SK-N-SH (cell line): ENCODE data around the gene PMVK. TPM values are rescaled to one million over a fixed set of nuclear protein-coding genes. Genes with fewer than 3 reads are reported as not detected.
A peak's percentile ranks its signal among the peaks of the same experiment; 100 is the strongest.

ENCODE experiments used
- CTCF ChIA-PET: fragments of 300-600, 350-600 bp; formaldehyde crosslinking; extraction: SDS; loops from one replicate; lab custom pipeline; 2021; lab: Yijun Ruan, JAX
- POLR2A ChIA-PET: fragments of 350-600 bp; sonication (Branson Sonifier 250); formaldehyde crosslinking; extraction: SDS; loops from one replicate; lab custom pipeline; 2020; ENCODE audit warnings: antibody characterized with exemption, inconsistent platforms; lab: Yijun Ruan, JAX
- DNase-seq: peaks from one replicate; pipeline ENCODE4 v3.0.0; 2012
- H2AFZ ChIP-seq: fragments of 200-600 bp; sonication (generic); 2 replicates; pipeline ENCODE4 v1.8.1; 2016; ENCODE audit warnings: antibody characterized with exemption, mild to moderate bottlenecking, low read depth
- H3F3A ChIP-seq: fragments of 200-600 bp; sonication (generic); replicated peaks from 2 replicates; pipeline ENCODE3; 2016; ENCODE audit warnings: antibody characterized with exemption, mild to moderate bottlenecking; ENCODE audit not compliant: insufficient read depth
- H3K27ac ChIP-seq, 2 experiments: fragments of 200-500 bp in 1 of 2; fragments of 200-600 bp in 1 of 2; sonication (Bioruptor generic) in 1 of 2; sonication (generic), shearing (Covaris generic) in 1 of 2; 2 replicates each; pipeline versions ENCODE4 v1.5.1 to v1.6.1; 2014 to 2016; ENCODE audit warnings: low read depth in 2 of 2, inconsistent platforms in 1 of 2, low read length in 1 of 2, mild to moderate bottlenecking in 1 of 2, mixed read lengths in 1 of 2
- H3K27me3 ChIP-seq: fragments of 200-600 bp; sonication (generic), shearing (Covaris generic); 2 replicates; pipeline ENCODE4 v1.6.1; 2016; ENCODE audit warnings: mixed run types; ENCODE audit not compliant: insufficient read depth
- H3K36me3 ChIP-seq, 2 experiments: fragments of 200-500 bp in 1 of 2; fragments of 200-600 bp in 1 of 2; sonication (Bioruptor generic) in 1 of 2; sonication (generic) in 1 of 2; replicated peaks in 1 of 2; 2 replicates each; pipeline versions ENCODE3 to v1.5.1; 2014 to 2016; ENCODE audit warnings: low read length in 1 of 2, mild to moderate bottlenecking in 1 of 2; ENCODE audit not compliant: insufficient read depth in 2 of 2, control insufficient read depth in 1 of 2
- H3K4me1 ChIP-seq, 2 experiments: fragments of 200-500 bp in 1 of 2; fragments of 200-600 bp in 1 of 2; sonication (Bioruptor generic) in 1 of 2; sonication (generic), shearing (Covaris generic) in 1 of 2; 2 replicates each; pipeline versions ENCODE4 v1.5.1 to v1.6.1; 2014 to 2016; ENCODE audit warnings: low read depth in 1 of 2, low read length in 1 of 2, mixed run types in 1 of 2; ENCODE audit not compliant: insufficient read depth in 2 of 2, control insufficient read depth in 1 of 2
- H3K4me2 ChIP-seq: fragments of 200-600 bp; sonication (generic), shearing (Covaris generic); 2 replicates; pipeline ENCODE4 v1.6.1; 2017; ENCODE audit warnings: mixed run types
- H3K4me3 ChIP-seq, 2 experiments: fragments of 200-500 bp in 1 of 2; fragments of 200-600 bp in 1 of 2; sonication (Bioruptor generic) in 1 of 2; sonication (generic), shearing (Covaris generic) in 1 of 2; 2 replicates each; pipeline versions ENCODE4 v1.5.1 to v1.8.1; 2014 to 2016; ENCODE audit warnings: low read depth in 2 of 2, inconsistent platforms in 1 of 2, low read length in 1 of 2, mild to moderate bottlenecking in 1 of 2, mixed read lengths in 1 of 2, moderate library complexity in 1 of 2
- H3K79me2 ChIP-seq: fragments of 200-600 bp; sonication (generic); 2 replicates; pipeline ENCODE4 v1.8.1; 2017; ENCODE audit warnings: mild to moderate bottlenecking; ENCODE audit not compliant: insufficient read depth
- H3K9ac ChIP-seq: fragments of 200-600 bp; sonication (generic); 2 replicates; pipeline ENCODE4 v1.6.1; 2017; ENCODE audit warnings: mixed run types
- H3K9me2 ChIP-seq: fragments of 200-600 bp; sonication (generic); 2 replicates; pipeline ENCODE4 v1.6.1; 2017; ENCODE audit warnings: mixed run types
- H3K9me3 ChIP-seq: fragments of 200-600 bp; sonication (generic); 2 replicates; pipeline ENCODE4 v1.6.1; 2017; ENCODE audit warnings: mixed run types, mild to moderate bottlenecking, moderate library complexity
- H4K20me1 ChIP-seq: fragments of 200-600 bp; sonication (generic); 2 replicates; pipeline ENCODE4 v1.6.1; 2017; ENCODE audit warnings: mild to moderate bottlenecking, mixed run types; ENCODE audit not compliant: insufficient read depth
- CHD2 ChIP-seq: fragments of 150-350 bp; IDR thresholded peaks from 2 replicates; pipeline ENCODE4 v1.6.1; 2018; ENCODE audit warnings: low read length; ENCODE audit not compliant: partially characterized antibody
- FOSL2 ChIP-seq: IDR thresholded peaks from 2 replicates; pipeline ENCODE4 v1.4.0; 2012; ENCODE audit warnings: low read depth, mild to moderate bottlenecking, moderate library complexity, borderline replicate concordance
- JUND ChIP-seq: IDR thresholded peaks from 2 replicates; pipeline ENCODE4 v1.4.0; 2012
- SMC3 ChIP-seq: IDR thresholded peaks from 2 replicates; pipeline ENCODE4 v1.6.1; 2012; ENCODE audit warnings: low read depth, low read length, improper control_type of control experiment
- WGBS: methylation state at CpG from one replicate; pipeline ENCODE4 v1.1.6; 2017; ENCODE audit warnings: low lambda C conversion rate; 5-methylcytosine and 5-hydroxymethylcytosine counted together
- polyA plus RNA-seq, 3 experiments: library from polyadenylated mRNA; depleted of rRNA; stranded (reverse); fragments of >200 nt; gene quantifications; 2 replicates each; pipeline ENCODE4 v1.2.3, GENCODE V29; 2012
- TF ChIP-seq, protein P1 (sequence below): IDR thresholded peaks from 2 replicates; pipeline ENCODE4 v1.6.1; 2012; ENCODE audit warnings: mild to moderate bottlenecking, low read depth, low read length, moderate library complexity

PMVK gene
- polyA plus RNA-seq, 1 of the 3 experiments (the other 2 are of a cell fraction): 59.6 TPM

DNA sequence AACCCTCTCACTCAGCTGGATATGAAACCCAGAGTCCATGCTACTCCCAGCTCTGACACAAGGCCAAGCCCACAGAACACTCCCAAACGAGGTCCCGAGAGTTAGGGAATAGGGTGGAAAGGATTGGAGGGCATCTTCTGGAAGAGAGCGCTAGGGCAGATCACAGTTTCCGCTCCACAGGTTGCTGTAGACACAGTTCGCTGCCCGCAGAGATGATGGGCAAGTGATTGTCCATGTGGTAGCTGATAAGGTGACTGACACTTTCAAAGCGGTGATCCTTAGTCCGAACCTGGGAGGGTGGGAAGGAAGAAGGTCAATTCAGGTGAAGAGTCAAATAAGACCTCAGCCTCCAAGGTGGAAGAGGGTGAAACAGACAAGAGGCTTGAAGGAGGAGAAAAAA is 27.1 kb upstream of the PMVK start:
- H4K20me1 ChIP-seq: peaks cover 19% of the 10 kb centered on the region
- DNase-seq: no peak
- 95% methylated on average over 7 of the region's 8 CpGs for WGBS
- no peak overlapping the region for H2AFZ ChIP-seq
- TF ChIP-seq CHD2: no peak
- no peak overlapping the region for H3K4me3 ChIP-seq
- peak overlapping the region; percentile 85; the same call in 1 of the 2 replicates for H3K4me2 ChIP-seq
- H3K9me3 ChIP-seq: no peaks in the 10 kb centered on the region
- H3K79me2 ChIP-seq: peaks cover 69% of the 10 kb centered on the region
- peaks cover 8 to 51% of the 10 kb centered on the region in 2 experiments; a peak in 3 of 4 replicates for H3K4me1 ChIP-seq
- H3K36me3 ChIP-seq: peaks cover 36 to 62% of the 10 kb centered on the region in 2 experiments
- no peaks in the 10 kb centered on the region for H3K9me2 ChIP-seq
- no peaks in the 10 kb centered on the region for H3K27me3 ChIP-seq
- no peak overlapping the region for H3K9ac ChIP-seq
- CTCF ChIA-PET: interaction anchor here (0.9 to 37.5 kb wide), 4 partner anchors 9 to 97 kb away, joined by 3 to 640 read pairs (median 4); partner anchors contain the start of genes LENEP and ZBTB7B
- H3F3A ChIP-seq: peaks cover 27% of the 10 kb centered on the region
- POLR2A ChIA-PET: no interaction called here
- peak overlapping the region; percentile 5 to 98; a peak in 2 of 4 replicates for H3K27ac ChIP-seq

- Histone ChIP-seq H3K9me2 (no peaks in the 10 kb centered on the region), H3K4me3 (peak overlapping the region; percentile 72 to 73; a peak in 3 of 4 replicates), H3K9ac (peak overlapping the region; percentile 84; the same call in 1 of the 2 replicates), H3K79me2 (peaks cover 61% of the 10 kb centered on the region), H3K9me3 (no peaks in the 10 kb centered on the region), H3F3A (peaks cover 30% of the 10 kb centered on the region), H3K27me3 (no peaks in the 10 kb centered on the region), H3K4me2 (peak overlapping the region; percentile 85; the same call in 1 of the 2 replicates), H4K20me1 (peaks cover 11% of the 10 kb centered on the region), H3K4me1 (peaks cover 4 to 43% of the 10 kb centered on the region in 2 experiments; a peak in 3 of 4 replicates), H3K36me3 (peaks cover 30 to 65% of the 10 kb centered on the region in 2 experiments), H2AFZ (no peak overlapping the region), H3K27ac (peak overlapping the region; percentile 83 to 98; a peak in 3 of 4 replicates)
- TF ChIP-seq, protein P1, sequence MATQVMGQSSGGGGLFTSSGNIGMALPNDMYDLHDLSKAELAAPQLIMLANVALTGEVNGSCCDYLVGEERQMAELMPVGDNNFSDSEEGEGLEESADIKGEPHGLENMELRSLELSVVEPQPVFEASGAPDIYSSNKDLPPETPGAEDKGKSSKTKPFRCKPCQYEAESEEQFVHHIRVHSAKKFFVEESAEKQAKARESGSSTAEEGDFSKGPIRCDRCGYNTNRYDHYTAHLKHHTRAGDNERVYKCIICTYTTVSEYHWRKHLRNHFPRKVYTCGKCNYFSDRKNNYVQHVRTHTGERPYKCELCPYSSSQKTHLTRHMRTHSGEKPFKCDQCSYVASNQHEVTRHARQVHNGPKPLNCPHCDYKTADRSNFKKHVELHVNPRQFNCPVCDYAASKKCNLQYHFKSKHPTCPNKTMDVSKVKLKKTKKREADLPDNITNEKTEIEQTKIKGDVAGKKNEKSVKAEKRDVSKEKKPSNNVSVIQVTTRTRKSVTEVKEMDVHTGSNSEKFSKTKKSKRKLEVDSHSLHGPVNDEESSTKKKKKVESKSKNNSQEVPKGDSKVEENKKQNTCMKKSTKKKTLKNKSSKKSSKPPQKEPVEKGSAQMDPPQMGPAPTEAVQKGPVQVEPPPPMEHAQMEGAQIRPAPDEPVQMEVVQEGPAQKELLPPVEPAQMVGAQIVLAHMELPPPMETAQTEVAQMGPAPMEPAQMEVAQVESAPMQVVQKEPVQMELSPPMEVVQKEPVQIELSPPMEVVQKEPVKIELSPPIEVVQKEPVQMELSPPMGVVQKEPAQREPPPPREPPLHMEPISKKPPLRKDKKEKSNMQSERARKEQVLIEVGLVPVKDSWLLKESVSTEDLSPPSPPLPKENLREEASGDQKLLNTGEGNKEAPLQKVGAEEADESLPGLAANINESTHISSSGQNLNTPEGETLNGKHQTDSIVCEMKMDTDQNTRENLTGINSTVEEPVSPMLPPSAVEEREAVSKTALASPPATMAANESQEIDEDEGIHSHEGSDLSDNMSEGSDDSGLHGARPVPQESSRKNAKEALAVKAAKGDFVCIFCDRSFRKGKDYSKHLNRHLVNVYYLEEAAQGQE: no peak
- CTCF ChIA-PET: interaction anchor here (0.7 to 37.5 kb wide), 11 partner anchors 8 to 116 kb away, joined by 3 to 640 read pairs (median 7); partner anchors contain the start of genes FLAD1, LENEP, SHC1 and ZBTB7B
- DNase-seq: no peak
- POLR2A ChIA-PET: interaction anchor here (1.0 to 2.8 kb wide), 2 partner anchors 7 to 31 kb away, joined by 3 to 17 read pairs; partner anchors contain the start of genes LENEP and SHC1
- 100% methylated on average over 3 of the region's 6 CpGs for WGBS
Measured at GRCh38 chr1:154962795-154963330, 26.3 kb upstream of the PMVK start.

DNA sequence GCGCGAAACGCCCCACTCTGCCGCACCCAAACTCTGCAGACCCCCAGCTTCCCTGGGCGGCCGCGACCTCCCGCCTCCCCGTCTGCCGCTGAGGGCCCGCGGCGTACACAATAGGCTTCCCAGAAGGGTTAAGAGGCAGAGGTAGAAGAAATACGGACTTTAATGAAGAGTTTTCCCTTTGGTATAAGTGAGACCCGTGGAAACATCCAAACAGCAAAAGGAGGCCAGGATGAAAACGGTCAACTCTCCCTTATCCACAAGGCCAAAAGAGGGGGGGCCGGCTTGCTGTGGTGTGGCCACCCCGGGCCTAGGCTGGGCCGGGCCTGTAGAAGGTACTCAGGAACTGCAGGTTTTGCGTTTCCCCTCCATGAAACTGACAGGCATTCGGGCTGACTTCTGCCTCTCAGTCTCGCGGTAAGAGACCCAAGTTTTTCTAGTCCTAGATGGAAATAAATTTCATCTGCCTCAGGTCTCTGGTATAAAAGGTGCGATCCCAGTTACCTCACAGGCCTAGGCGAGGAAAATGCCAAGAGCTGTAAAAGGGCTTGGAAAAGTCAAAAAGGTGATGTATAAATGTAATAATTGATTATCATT is 25.7 kb upstream of the PMVK start:
- H3K27me3 ChIP-seq: no peaks in the 10 kb centered on the region
- ChIA-PET POLR2A (interaction anchor here (1.0 to 2.8 kb wide), 7 partner anchors 8 to 37 kb away, joined by 3 to 18 read pairs (median 6); partner anchors contain the start of genes LENEP, PMVK and SHC1), CTCF (interaction anchor here (0.6 to 37.5 kb wide), 21 partner anchors 9 to 205 kb away, joined by 3 to 640 read pairs (median 4); partner anchors contain the start of genes FLAD1, LENEP, SHC1 and ZBTB7B)
- H4K20me1 ChIP-seq: peaks cover 5% of the 10 kb centered on the region
- peaks cover 24 to 61% of the 10 kb centered on the region in 2 experiments for H3K36me3 ChIP-seq
- H3K4me3 ChIP-seq: peak overlapping the region; percentile 72 to 73
- peak overlapping the region; percentile 83 to 98 for H3K27ac ChIP-seq
- 0 out of 2 replicates have a peak, but pooled peaks have one; percentile 16 for TF ChIP-seq JUND
- TF ChIP-seq SMC3: no peak
- 0 out of 2 replicates have a peak, but pooled peaks have one; percentile 13 for TF ChIP-seq FOSL2
- WGBS: 13% methylated on average over 22 of the region's 25 CpGs
- H3K79me2 ChIP-seq: peaks cover 55% of the 10 kb centered on the region
- peaks cover 34% of the 10 kb centered on the region for H3F3A ChIP-seq
- H3K9me2 ChIP-seq: no peaks in the 10 kb centered on the region
- H2AFZ ChIP-seq: no peak overlapping the region
- peak; percentile 60 for DNase-seq
- peaks cover 4 to 37% of the 10 kb centered on the region in 2 experiments; a peak in 3 of 4 replicates for H3K4me1 ChIP-seq
- no peaks in the 10 kb centered on the region for H3K9me3 ChIP-seq
- H3K9ac ChIP-seq: peak overlapping the region; percentile 84
- peak overlapping the region; percentile 85 for H3K4me2 ChIP-seq
